Skin of body (tissue), 2 donors: Measurements from ENCODE around the gene P3H4. TPM values are rescaled to one million over a fixed set of nuclear protein-coding genes. Genes with fewer than 3 reads are reported as not detected.

Source experiments
- DNase-seq: peaks from one replicate; lab custom pipeline; 2025; lab: John Stamatoyannopoulos, UW
- total RNA-seq: library from RNA; depleted of rRNA; stranded (reverse); fragments of >200 nt; gene quantifications from one replicate; pipeline ENCODE4 v1.2.3, GENCODE V29; 2014

The P3H4 gene
- total RNA-seq, 1 donor from 2014 or later = 27.9 TPM

DNA sequence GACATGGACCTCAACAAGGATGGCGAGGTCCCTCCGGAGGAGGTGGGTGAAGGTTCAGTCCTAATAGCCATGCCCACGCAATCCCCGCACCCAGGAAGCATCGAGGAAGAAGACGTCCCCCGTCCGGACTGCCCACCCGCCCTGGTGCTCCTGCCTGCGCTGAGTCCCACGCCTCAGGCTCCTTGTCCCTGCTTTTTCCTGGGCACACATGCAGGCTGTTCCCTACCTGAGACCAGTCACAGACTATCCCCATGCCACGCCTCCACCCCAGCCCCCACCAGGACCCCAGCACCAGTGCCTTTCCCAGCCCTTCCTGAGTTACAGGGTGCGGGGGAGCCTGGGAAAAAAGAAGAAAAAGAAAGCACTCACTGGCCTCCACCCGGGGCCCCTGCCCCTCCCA is 10.0 kb upstream of the P3H4 start:
- no peak for DNase-seq

DNA sequence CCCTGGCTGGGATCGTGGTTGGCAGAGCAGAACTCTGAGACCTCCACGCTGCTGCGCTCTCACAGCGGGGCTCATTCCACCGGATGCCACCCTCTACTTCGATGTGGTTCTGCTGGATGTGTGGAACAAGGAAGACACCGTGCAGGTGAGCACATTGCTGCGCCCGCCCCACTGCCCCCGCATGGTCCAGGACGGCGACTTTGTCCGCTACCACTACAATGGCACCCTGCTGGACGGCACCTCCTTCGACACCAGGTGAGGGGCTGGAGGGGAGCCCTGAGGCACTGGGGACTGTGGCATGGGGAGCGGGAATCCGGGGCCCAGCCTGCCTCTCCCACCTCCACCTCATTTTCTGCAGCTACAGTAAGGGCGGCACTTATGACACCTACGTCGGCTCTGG is 6.3 kb upstream of the P3H4 start:
- no peak for DNase-seq

GRCh38 chr17:41816637-41817320 is 5.0 kb upstream of the P3H4 start:
- DNase-seq = no peak

GRCh38 chr17:41814195-41814594 is 2.4 kb upstream of the P3H4 start:
- no peak for DNase-seq

DNA sequence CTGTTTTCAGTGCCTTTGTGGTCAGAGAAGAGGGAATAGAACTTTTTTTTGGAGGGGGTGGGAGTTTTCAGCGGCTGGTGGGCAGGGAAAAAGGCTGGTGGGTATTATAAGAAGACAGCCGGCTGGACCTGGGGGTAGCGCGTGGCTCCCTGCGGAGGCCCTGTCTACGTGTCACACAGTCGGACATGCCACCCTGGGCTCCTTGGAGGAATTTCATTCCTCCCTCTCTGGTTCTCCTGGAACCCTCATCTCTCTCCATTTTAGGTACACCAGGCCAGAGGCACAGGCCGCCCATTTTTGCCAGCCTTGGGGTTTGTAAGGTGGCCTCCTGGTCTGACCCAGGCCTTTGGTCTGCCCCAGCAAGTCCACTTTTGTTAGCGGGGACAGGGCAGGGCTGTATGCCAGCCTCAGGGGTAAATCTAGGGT is 2.0 kb upstream of the P3H4 start:
- no peak for DNase-seq

DNA sequence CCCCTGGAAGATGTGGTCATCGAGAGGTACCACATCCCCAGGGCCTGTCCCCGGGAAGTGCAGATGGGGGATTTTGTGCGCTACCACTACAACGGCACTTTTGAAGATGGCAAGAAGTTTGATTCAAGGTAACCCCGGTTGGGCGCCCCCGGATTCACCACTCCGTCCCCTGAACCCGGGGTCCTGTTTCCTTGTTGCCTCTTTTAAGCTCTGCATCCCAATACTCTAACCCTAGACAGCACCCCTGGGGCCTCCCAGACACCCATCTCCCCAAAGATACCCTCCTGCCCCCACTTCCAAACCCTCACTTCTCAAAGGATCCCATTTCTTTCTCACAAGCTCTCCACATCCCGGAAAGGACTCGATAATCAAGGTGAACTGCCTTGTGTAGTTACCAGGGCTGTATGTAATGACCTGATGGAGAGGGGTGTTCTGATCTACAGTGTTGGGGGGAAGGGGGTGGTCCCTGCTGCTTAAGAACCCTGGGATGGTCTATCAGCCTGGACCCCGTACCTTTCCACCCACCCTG is 1.5 kb upstream of the P3H4 start:
- DNase-seq = no peak

DNA sequence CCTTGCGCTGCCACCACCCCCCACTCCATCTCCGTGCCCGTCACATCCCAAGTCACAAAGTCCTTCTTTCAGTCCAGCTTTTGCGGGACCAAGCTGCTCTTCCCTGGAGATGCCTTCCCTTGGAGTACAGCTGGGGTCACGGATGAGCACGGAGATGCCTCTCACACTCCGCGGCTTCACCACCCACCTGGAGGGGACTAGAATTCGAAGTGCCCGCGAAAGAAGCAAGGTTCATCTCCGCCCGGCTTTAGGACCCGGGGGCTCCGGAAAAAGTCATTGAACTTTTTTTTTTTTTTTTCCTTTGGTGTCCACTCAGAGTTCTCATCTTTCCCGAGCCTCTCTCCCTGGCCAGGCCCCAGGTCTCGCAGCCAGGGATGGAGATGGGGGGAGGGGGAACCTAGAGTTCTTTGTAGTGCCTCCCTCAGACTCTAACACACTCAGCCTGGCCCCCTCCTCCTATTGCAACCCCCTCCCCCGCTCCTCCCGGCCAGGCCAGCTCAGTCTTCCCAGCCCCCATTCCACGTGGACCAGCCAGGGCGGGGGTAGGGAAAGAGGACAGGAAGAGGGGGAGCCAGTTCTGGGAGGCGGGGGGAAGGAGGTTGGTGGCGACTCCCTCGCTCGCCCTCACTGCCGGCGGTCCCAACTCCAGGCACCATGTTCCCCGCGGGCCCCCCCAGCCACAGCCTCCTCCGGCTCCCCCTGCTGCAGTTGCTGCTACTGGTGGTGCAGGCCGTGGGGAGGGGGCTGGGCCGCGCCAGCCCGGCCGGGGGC is 817 bp upstream of the P3H4 start, which contains the start of gene FKBP10:
FKBP10 (plus strand) TSS at position 624 of the 771 bp plus-strand sequence; CDS start at position 655, 31 bp downstream.
- DNase-seq = peak; percentile 74

DNA sequence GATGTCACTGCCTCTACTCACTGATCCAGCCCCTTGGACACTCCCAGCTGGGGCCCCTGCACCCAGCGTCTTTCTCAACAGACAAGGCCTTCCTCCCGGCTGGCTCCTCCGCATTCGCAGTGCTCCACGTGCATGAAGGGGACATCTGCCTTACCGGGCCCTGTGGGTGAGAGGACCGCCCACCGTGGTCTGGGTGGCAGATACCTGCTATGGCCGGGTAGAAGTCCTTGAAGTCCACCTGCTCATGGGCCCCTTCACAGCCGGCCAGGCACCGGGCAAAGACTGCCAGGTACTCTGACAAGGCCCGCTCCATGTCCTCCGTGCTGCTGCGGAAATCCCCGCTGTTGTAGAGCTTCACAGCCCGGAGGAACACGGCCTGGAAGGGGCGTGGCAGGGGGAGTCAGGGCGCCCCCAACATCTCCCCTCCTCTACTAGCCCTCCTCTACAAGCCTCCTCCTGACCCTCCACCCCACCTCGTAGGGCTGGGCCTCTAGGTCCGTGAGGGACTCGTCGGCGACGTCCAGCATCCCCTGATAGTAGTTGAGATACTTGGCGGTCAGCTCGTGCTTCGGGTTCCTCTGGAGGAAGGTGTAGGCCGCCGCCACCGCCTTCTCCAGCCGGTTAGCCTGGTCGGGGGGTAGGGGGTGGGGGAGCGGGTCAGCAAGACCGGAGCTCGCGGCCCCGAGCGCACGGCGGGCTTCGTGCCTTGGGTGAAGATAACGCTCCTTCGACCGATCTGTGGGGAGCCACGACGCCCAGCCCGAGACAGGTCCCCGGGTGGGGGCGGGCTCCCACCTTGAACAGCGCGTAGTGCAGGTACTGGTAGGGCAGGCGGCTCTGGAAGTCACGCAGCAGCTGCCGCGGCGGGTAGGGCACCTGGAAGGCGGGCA is 845 bp downstream of the P3H4 start:
- DNase-seq = no peak

DNA sequence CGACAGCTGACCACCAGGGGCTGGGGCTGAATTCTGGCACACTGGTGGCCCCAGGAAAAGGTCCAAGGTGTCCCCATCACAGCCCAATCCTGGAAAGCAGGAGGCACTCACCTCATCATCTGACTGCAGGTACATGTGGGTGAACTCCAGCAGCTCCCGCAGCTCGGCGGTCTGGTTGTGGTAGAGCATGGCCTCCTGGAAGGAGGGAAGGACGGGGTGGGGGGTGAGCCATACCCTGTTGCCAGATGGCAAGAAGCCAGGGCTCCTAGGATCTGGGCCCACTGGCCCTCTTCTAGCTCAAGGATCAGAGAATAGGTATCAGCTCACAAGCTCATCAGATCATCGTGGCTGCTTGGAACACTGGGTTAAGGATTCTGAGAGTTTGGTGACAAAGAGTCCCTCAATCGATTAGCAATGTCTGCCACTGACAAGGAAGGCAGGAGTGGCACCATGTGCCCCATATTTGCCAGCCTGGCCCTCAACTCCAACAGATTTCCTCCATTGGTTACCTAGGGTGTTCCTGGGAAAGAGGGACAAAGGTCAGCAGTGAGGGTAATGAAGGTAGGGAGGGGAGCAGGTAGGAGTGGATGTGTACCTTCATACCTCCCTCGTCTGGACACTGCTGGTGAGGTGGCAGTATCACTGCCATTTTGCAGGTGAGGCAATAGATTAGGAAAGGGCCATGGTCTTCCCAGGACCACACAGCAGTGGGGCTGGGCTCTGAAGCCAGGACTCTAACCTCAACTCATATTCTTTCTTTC is 4.9 kb downstream of the P3H4 start:
- no peak for DNase-seq

DNA sequence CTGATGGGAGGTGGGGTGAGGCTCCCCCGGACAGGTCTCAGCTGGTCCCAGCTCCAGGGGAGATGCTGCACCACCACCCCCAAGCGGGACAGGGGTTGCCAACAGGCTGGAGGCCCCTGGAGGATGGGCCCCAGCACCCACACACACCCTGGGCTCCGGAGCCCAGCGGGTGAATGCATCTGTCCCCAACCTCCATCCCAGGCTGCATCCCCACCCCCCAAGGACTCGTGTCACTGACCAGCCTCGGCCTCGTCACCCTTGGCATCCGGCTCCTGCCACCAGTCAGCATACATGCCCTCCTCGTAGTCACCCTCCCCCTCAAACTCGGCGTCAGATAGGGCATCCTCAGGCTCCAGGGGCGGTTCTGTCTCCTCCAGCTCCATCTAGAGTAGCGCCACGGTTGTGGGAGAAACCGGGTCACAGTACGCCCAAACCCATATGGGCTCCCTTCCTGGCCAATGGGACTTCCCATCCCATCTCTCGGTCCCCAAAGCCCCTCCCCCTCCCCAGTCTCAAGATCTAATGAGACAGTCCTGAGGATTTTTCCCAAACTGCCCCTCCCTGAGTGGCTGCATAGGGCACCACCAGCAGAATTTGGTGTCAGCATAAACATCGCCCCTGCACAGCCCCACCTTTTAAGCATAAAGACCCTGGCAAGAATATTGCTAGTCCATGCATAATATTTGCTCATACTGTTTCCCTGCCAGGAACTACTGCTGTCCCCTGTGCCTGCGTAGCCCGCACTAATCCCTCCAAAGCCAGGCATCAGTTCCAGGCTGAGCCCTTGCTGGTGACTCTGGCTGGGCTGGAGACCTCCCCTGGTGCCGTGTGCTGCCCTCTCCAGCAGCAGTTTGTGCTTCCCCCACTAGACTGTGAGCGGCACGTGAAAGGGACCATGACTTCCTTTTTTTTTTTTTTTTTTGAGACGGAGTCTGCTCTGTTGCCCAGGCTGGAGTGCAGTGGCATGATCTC is 8.4 kb downstream of the P3H4 start:
- no peak for DNase-seq

GRCh38 chr17:41801374-41802271 is 10.1 kb downstream of the P3H4 start:
- peak; percentile 63 for DNase-seq

DNA sequence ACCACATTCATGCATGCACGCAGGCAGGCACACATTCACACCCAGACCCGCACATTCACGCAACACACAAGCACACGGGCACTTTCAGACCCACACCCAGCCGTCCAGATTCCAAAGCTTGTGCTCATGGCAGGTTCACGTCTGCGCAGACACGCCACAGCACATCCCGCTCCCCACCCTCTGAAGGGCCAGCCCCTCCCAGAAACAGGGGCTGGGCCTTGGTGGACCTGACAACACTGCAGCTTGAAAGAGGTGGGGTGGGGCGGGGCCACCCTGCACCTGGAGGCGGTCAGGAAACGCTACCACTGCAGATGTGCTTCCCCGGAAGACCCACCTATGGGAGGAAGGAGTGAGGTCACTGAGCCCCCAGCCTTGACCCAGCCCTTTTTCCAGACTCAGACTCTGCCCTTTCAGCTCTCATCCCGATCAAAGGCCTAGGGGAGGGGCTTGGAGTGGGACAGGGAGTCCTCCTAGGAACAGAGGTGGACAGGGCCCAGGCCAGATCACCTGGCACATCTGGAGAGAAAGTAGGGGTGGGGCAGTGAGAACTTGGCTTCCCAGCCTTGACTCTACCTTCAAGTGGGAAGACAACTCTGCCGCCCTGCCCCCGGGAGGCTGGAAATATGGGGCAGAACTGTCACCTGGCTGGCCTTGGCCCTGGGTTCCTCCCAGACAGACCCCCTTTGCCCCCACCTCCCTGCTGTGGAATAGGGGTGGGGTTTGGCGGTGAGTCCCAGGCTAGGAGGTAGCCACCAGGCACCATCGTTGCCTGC is 11.0 kb downstream of the P3H4 start:
- no peak for DNase-seq

GRCh38 chr17:41799366-41799765 is 12.4 kb downstream of the P3H4 start:
- no peak for DNase-seq

DNA sequence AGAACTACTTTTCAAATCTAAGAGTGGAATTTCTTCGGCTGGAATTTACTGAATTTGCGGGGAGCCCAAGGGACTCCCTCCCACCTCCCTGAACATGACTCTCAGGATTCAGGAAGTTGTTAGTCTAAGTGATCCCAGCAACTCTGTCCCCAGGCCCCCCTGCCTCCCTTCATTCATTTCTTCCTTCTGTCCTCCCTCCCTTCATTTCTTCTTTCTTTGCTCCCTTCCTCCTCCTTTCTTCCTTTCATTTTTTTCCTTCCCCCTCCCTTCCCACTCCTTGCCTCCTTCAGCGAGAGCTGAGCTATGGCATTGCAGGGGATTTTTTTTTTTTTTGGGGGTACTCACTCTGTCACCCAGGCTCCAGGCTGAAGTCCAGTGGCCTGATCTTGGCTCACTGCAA is 14.4 kb downstream of the P3H4 start:
- no peak for DNase-seq

DNA sequence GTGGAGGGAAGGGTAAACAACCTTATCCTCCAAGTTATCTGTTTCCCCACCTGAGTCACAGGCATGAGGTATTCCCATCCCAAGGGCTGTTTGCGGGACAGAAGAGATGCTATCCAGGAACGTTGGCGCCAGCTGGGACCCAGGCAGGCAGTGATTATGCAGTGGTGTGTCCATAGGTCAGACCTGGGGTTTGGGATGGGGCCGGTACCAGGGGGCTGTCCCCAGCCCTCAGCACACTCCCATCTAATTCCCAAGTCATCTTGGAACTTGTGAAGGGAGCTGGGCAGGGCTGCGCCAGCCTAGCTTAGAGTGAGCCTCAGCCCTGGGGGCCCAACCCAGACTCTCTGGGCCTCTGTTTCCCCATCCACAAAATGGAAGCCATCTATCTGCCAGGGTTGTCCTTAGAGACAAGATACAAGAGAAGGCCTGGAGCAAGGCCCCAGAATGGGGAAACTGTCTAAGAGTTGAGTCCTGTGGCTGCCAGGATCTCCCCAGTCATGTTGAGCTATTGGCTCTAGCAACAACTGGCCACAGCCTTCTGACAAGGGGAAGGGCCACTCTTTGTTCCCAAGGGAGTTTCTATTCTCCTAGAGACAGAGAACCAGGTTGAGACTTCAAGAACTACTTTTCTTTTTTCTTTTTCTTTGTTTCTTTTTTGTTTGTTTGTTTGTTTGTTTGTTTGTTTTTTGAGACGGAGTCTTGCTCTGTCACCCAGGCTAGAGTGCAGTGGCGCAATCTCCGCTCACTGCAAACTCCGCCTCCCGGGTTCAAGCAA is 15.4 kb downstream of the P3H4 start:
- no peak for DNase-seq

DNA sequence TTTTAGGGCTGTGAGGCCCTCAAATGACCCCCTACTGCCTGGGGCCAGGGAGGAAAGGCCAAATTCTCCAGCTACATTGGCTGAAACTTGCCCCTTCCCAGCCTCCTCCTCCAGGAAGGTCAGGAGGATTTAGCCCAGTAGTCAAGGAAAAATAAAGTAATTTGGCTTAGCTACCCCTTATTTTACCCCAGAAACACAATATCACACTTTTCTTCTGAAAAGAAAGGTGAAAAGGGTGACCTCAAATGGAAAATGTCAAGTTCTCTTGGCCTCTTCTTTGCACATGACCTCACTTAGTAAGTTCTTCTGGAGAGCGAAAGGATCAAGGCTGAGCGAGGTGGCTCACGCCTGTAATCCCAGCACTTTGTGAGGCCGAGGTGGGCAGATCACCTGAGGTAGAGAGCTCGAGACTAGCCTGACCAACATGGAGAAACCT is 17.2 kb downstream of the P3H4 start:
- no peak for DNase-seq
